ENCODE measurements around the gene NRDC.

NRDC gene

DNA sequence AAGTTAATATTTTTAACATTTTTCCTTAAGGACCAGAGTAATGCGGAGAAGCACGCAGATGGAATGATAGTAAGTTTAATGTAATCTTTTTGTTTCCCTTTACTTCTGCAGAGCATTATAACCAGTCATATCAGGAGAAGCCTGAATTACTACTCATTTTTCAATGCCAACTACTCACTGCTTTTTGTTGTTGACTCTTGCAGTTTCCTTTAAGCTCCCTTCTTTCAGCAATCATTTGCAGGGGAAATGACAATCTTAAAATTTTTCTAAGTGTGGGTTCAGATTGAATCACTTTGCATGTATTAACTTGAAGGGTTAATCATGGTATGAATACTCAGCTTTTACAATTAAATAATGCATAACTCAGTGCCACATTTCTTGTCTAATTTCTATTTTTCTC lies 122.2 kb downstream of the NRDC start:
- no peak for DNase-seq

DNA sequence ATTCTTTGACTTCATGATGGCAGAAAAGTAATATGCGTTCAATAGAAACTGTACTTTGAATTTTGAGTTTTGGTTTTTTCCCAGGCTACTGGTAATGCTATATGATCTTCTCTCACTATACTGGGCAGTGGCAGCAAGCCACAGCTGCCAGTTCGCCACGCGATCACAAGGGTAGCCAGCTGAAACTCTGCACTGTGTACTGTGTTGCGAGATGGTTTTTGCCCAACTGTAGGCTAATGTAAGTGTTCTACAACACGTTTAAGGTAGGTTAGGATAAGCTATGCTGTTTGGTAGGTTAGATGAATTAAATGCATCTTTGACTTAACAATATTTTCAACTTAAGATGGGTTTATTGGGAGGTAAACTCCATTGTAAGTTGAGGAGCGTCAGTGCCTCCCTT lies 123.1 kb downstream of the NRDC start:
- no peak for DNase-seq

DNA sequence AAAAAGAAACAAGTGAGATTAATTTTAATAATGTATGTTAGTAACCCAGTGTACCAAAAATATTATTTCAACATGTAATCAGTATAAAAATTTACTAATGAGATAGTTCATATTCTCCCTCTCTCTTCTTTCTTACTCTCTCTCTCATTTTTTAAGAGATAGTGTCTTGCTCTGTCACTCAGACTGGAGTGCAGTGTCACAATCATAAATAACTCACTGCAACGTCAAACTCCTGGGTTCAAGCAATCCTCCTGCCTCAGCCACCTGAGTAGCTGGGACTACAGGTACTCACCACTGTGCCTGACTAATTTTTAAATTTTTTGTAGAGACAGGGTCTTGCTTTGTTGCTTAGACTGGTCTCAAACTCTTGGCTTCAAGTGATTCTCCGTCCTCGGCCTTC lies 123.9 kb downstream of the NRDC start:
- no peak for DNase-seq

DNA sequence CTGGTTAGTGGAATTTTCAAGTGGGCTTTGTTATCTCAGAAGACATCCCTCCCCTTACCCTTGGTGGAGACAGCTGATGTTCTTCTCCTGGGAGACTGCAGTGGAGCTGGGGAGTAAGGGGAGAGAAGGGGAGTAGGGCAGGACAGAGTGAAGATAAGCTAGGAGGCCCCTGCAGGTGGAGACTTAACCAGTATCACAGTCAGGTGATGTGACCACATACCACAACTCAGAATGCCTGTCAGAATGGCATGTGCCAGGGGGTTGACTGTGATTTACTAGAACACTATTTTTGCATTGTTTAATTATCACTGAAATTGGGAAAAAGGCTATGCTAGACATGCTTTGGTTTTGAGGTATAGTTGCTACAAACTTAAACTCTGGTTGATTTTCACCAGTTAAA lies 124.6 kb downstream of the NRDC start:
- no peak for DNase-seq

DNA sequence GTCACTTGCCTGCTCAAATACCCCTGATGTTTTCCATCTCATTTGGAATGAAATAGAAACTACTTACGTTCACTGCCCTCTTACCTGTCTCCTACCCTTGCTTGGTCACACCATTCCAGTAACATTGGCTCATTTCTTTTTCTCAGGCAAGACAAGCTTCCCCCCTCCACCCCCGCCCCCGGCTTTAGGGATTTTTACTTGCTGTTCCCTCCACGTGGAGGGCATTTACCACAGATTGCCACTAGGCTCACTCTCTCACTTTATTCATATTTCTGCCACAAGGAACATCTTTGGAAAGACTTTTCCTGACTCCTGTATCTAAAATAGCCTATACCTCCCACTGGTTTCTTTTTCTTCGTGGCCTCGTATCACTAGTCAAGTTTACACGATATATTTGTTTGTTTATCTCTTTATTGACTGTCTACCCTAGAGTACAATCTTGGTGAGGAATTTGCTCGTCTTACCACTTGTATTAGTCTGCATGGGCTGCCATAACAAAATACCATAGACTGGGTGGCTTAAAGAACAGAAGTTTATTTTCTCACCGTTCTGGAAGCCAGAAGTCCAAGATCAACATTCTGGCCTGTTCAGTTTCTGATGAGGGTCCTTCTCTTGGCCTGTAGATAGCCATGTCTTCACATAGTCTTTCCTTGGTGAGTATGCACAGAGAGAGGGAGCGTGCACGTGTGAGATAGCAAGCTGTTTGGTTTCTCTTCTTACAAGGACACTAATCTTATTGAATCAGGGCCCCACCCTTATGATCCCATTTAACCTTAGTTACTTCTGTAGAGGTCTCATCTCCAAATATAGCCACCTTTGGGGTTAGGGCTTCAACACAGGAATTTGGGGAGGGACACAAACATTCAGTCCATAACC lies 126.2 kb downstream of the NRDC start:
- no peak for DNase-seq

DNA sequence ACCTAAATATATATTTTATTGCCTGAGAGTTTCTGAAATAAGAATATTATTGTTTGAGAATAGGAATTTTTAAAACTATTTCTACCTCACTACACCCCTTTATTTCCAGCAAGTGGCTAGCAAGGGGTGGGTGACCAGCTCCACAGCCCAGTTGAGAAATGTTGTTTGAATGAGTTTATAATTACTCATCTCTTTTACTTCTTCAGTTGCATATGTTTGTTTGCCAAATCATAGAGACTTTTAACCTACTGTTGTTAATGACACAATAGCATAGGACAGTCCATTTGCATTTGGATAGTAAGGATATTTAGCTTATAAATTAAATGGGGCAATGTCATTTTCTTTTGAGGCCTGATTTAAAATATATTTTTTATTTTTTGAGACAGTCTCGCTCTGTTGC lies 127.8 kb downstream of the NRDC start:
- no peak for DNase-seq

DNA sequence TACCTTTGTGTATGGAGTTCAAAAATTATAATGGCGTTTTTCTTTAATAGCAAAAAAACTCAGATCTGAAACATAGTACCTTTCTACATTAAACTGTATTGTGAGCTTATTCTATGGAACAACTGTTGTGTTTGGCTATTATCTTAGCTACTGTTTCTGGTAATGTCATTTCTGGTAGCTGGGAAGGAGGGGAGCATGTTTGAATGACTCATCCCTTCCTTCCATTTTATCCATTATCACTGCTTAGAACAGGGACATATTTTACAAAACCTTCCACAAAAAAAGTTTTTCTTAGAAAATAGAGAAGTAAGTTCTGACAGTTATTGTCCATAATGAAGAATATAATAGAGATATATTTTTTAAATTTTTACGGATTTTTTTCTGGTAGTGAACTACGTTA lies 128.3 kb downstream of the NRDC start:
- no peak for DNase-seq

DNA sequence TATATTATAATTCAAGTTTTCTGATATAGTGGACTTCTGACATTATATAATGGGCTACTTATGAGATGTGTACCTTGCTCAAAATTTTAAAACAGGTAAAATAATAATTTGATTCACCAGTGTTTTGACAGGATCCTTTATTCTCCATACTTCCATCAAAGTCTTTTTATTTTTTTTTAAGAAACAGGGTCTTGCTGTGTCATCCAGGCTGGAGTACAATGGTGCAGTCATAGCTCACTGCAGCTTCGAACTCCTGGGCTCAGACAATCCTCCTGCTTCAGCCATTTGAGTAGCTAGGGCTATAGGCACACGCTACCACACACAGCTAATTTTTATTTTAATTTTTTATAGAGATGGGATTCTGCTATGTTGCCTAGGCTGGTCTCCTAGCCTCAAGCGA lies 129.4 kb downstream of the NRDC start:
- DNase-seq, result no peak

DNA sequence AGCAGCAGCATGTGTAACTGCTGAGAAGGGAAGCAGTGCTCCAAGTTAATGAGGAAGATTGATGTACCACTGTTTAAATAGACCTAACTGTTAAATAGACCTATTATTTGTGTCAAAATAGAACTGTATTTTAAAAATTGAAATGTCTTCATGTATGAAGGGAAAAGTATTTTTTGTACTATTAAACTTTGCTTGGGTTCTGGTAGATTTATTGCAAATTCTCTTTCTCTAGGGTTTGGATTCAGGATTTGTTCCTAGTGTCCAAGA lies 133.3 kb downstream of the NRDC start:
- DNase-seq, result no peak

DNA sequence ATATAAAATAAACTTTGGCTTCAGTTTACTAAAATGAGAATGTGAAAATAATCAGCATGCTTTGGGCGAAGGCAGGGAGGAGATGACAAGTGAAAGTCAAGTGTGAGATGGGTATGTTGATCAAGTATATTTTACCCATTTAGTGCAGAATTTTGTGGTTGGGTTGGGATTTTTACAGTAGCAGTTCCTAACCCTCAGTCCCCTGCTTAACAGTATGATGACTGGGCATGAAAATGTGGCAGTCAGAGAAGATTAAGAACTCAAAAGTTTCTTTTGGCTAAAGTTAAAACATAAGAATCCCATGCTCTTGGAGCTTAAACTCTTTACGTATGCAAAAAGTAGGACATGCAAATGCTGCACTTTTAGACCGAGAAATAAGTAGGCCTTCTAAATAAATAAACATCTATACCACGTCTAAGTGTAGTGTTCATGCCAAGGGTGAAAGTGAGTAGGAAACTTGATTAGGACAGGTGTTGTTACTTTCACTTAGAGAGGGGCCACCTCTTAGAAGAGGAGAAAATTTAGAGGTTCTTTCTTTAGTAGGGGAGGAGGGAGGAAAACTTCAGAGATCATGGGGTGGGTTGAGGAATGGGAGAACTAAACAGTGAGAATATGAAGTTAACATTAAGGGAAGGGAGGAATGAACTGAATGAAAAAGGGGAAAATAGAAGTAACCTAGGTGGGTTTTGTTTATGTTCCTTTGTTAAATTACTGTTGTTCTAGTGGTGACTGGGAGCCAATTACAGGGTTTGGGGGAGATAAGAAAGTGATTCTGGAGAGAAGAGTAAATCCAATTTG lies 133.8 kb downstream of the NRDC start:
- no peak for DNase-seq

DNA sequence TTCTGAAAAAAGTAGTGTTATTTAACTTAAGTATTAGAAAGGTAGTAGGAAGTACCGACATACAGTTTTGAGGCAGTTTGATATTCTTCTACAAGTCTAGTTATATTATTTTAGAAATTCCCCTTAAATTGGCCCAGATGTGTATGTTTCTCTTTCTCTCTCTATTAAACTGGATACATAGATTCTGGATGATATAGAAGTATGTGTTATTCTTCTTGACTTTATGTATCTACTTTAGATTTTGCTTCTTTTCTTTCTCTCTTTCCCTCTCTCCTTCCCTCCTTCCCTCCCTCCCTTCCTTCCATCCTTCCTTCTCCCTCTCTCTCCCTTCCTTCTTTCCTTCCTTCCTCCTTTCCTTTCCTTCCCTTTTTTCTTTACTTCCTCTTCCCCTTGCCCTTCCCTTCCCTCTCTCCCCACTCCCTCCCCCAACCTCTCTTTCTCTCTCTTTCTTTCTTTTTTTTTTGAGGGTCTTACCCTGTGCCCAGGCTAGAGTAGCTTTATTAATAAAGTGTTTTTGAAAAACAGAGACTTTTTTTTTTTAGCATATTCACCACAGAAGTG lies 137.3 kb downstream of the NRDC start:
- no peak for DNase-seq

DNA sequence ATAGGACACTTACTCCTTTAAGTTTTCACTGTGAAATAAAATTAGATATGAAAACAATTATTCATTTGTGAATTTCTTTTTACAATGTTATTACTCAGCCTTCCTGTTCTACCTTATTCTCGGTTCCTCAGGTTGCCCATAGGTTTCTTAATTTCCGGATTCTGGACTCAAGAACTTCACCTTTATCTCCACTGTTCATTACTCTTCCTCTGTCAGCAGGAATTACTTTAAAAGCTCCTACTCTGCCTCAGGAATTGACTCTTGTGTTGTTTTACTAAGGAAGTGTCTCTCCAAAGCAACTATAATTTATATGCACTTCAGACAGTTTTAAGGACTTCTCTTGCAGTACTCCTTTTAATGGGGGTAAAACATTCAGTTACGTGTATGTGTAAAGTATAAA lies 137.9 kb downstream of the NRDC start:
- no peak for DNase-seq
